Activated naive CD8-positive, alpha-beta T cell treated with anti-CD3 and anti-CD28 coated beads, Interleukin-2, amount 10 ng/mL, durations not matched to agents 7 days and 5 days (primary cell): ENCODE measurements around the gene SPATA45. TPM values are rescaled to one million over a fixed set of nuclear protein-coding genes. Genes with fewer than 3 reads are reported as not detected.

Experiments used
- ATAC-seq: fragments of 150-1000 bp; cut with Tn5 transposase; one replicate; pipeline ENCODE4 v1.10.0; 2021; ENCODE audit warnings: low read depth, moderate library complexity
- POLR2A ChIA-PET: fragments of 350-600 bp; sonication (Branson Sonifier 250); formaldehyde crosslinking; loops from one replicate; lab custom pipeline; 2021; ENCODE audit warnings: antibody characterized with exemption; lab: Charles Lee
- DNase-seq: peaks from one replicate; pipeline ENCODE4 v3.0.0; 2021
- H3K27ac Mint-ChIP-seq: one replicate; pipeline ENCODE4 v1.8.0; 2022; ENCODE audit warnings: mild to moderate bottlenecking, mixed read lengths
- H3K27me3 Mint-ChIP-seq: one replicate; pipeline ENCODE4 v1.8.0; 2022; ENCODE audit warnings: mild to moderate bottlenecking, moderate library complexity, mixed read lengths
- H3K36me3 Mint-ChIP-seq: one replicate; pipeline ENCODE4 v1.8.0; 2021; ENCODE audit warnings: mild to moderate bottlenecking, mixed read lengths
- H3K4me1 Mint-ChIP-seq: one replicate; pipeline ENCODE4 v1.8.0; 2021; ENCODE audit warnings: mixed read lengths
- H3K4me3 Mint-ChIP-seq: one replicate; pipeline ENCODE4 v1.8.0; 2022; ENCODE audit warnings: mild to moderate bottlenecking, moderate library complexity, mixed read lengths
- H3K9me3 Mint-ChIP-seq: one replicate; pipeline ENCODE4 v1.8.0; 2021; ENCODE audit warnings: mixed read lengths
- total RNA-seq, 2 experiments: library from RNA; stranded (reverse); gene quantifications; one replicate each; pipeline ENCODE4 v1.2.3, GENCODE V29; 2021

The SPATA45 gene
- total RNA-seq, 2 experiments from 2014 or later = not detected

DNA sequence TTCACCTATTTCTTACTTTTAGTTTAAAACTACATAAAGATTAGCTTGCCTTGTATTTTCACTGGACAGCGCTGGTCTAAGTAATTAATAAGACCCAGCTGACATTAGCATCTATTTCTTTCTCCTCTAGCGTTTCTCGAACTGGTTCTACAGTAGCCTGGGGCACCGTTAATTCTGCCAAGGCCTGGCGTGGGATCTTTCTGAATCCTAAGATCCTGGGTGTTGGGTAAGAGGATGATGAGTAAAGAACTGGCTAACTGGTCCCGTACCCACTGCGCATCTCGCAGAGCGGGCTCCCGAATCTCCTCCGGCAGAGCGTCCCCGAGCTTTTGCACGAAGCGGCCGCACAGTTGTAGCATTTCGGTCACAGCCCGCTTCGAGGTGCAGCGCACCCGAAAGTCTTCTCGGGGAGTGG is 56.2 kb downstream of the SPATA45 start:
- Mint-ChIP-seq H3K9me3 (no peaks in the 10 kb centered on the region), H3K36me3 (peaks cover 10% of the 10 kb centered on the region), H3K27ac (peak overlapping the region; percentile 97), H3K4me1 (peaks cover 27% of the 10 kb centered on the region), H3K4me3 (peak overlapping the region; percentile 99), H3K27me3 (no peaks in the 10 kb centered on the region)
- POLR2A ChIA-PET = interaction anchor here (0.6 to 2.6 kb wide), 10 partner anchors 15 to 729 kb away, joined by 3 to 22 read pairs (median 5); partner anchors contain the start of genes ATF3 and FLVCR1
- ATAC-seq (peak; percentile 70), DNase-seq (no peak)

DNA sequence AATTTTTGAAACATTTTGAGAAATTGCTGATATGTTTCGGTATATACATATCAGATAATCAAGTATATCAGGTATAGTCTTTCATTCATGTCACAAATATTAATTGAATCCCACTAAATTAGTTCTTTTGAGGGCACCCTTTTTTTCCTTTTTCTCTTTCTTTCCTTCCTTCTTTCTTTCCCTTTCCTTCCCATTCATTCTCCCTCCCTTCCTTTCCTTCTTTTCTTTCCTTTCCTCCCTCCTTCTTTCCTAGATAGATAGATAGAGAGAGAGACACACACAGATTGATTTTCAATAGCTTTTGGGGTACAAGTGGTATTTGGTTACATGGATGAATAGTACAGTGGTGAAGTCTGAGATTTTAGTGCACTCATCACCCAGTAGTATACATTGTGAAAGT is 61.6 kb downstream of the SPATA45 start:
- POLR2A ChIA-PET = interaction anchor here (1.2 kb wide), 1 partner anchor 177 kb away, joined by 4 read pairs; the partner anchor contains the start of gene ATF3
- peaks cover 19% of the 10 kb centered on the region for H3K4me1 Mint-ChIP-seq
- H3K36me3 Mint-ChIP-seq = peaks cover 14% of the 10 kb centered on the region

DNA sequence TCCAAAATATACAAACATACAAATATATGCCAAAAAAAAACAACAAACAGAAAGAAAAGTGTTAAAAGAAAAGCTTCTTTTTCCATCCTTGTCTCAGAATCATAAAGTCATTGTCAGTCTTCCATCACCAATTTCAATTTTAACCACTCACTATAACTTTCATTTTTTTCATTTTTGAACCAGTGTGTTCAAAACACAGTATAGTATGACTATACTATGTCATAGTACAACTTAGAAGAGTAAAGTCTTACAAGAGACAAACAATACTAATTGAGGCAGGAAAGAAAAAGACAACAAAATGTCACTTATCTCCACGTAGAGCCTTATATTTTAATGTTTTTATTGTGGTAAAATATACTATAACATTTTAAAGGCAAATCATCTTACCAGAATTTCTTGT is 63.5 kb downstream of the SPATA45 start:
- H3K9me3 Mint-ChIP-seq = no peaks in the 10 kb centered on the region
- H3K27me3 Mint-ChIP-seq = no peaks in the 10 kb centered on the region
- POLR2A ChIA-PET = no interaction called here
- H3K4me1 Mint-ChIP-seq = peaks cover 12% of the 10 kb centered on the region
- H3K36me3 Mint-ChIP-seq = peaks cover 14% of the 10 kb centered on the region
- no peak for ATAC-seq
- H3K27ac Mint-ChIP-seq = no peak overlapping the region
- no peak overlapping the region for H3K4me3 Mint-ChIP-seq
- no peak for DNase-seq

More for the DNA sequence above, 61.6 kb downstream of the SPATA45 start:
- Mint-ChIP-seq H3K4me3 (no peak overlapping the region), H3K27ac (no peak overlapping the region), H3K27me3 (no peaks in the 10 kb centered on the region), H3K9me3 (no peaks in the 10 kb centered on the region)
- no peak for DNase-seq
- ATAC-seq = no peak

DNA sequence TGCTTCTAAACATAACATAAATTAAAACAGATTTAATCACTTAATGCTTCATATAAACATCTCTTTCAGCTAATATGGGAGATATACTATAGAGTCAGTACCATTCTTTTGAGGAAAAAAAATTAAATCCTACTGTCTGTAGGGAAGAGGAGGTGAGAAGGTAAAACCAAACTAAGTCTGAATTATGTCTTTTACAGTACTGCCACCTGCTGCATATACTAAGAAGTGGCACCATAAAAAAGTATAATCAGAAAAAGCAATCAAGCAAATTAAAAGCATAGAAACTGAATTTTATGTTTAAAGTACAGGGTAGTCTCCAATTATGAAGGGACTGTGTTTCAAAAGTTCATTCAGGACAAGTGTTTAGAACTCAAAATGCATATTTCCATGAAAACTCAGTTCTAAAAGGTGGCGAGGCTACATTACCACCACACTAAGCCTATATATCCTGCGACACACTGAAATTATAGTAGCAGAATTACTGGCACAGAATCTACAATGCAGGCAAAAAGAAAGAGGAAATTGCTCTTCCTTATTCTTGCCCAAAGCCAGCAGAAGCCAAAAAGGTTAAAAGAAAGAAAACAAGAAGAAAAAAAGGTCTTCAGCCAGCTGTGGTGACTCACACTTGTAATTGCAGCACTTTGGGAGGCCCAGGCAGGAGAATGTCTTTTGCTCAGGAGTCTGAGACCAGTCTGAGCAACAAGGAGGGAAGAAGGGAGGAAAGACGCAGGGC is 64.9 kb downstream of the SPATA45 start:
- Mint-ChIP-seq H3K36me3 (peaks cover 19% of the 10 kb centered on the region), H3K27ac (peak overlapping the region; percentile 32)

GRCh38 chr1:212781225-212781624 is 66.2 kb downstream of the SPATA45 start:
- H3K27me3 Mint-ChIP-seq = no peaks in the 10 kb centered on the region
- peaks cover 9% of the 10 kb centered on the region for H3K4me1 Mint-ChIP-seq
- POLR2A ChIA-PET = no interaction called here
- peaks cover 19% of the 10 kb centered on the region for H3K36me3 Mint-ChIP-seq
- DNase-seq = no peak
- no peak overlapping the region for H3K4me3 Mint-ChIP-seq
- H3K9me3 Mint-ChIP-seq = no peaks in the 10 kb centered on the region
- ATAC-seq = no peak
- H3K27ac Mint-ChIP-seq = no peak overlapping the region

More for the DNA sequence above, 64.9 kb downstream of the SPATA45 start:
- DNase-seq (no peak), ATAC-seq (no peak)
- POLR2A ChIA-PET = interaction anchor here (0.5 kb wide), 1 partner anchor 11 kb away, joined by 3 read pairs; no protein-coding TSS in a partner anchor
- Mint-ChIP-seq H3K4me3 (no peak overlapping the region), H3K4me1 (peaks cover 9% of the 10 kb centered on the region), H3K9me3 (no peaks in the 10 kb centered on the region), H3K27me3 (no peaks in the 10 kb centered on the region)

DNA sequence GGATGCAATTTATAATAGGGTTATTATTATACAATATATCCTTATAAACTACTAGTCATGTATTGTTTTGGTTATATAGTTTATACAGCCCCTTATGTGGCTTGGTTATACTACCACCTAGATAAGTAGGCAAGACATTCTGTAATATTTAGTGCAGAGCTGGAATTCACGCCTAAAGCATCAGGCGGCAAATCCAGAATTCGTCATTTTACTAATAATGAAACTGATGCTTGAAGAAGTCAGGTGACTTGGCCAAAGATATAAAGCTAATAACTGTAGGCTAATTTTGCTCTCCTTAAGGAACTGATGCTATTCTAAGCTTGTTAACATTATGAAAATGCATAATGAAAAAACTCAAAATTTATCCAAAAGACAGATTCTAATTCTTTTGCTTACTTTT is 66.7 kb downstream of the SPATA45 start:
- POLR2A ChIA-PET = no interaction called here
- Mint-ChIP-seq H3K36me3 (peaks cover 17% of the 10 kb centered on the region), H3K9me3 (no peaks in the 10 kb centered on the region), H3K27me3 (no peaks in the 10 kb centered on the region), H3K4me1 (peaks cover 7% of the 10 kb centered on the region), H3K4me3 (no peak overlapping the region), H3K27ac (no peak overlapping the region)
- ATAC-seq = no peak
- DNase-seq = no peak

Other genes with a start within 250 kb of the SPATA45 start
- gene ATF3, start 238.9 kb downstream of the SPATA45 start, total RNA-seq = 10 to 100 TPM; 13.1 to 13.8 TPM
- 10 to 100 TPM in 1 of 2 experiments, 1 to 10 TPM in 1; 9.8 to 13.2 TPM for gene BATF3, start 147.8 kb downstream of the SPATA45 start, total RNA-seq
- gene NSL1, start 55.9 kb downstream of the SPATA45 start, total RNA-seq = 10 to 100 TPM; 38.1 to 38.2 TPM
- 10 to 100 TPM; 13.9 to 18.6 TPM for gene TATDN3, start 55.8 kb downstream of the SPATA45 start, total RNA-seq
- gene FLVCR1, start 10.6 kb upstream of the SPATA45 start, total RNA-seq = 10 to 100 TPM; 10.6 to 12.9 TPM
- under 1 TPM in 1 of 2 experiments, not detected in 1; 0.08 TPM for gene VASH2, start 102.9 kb upstream of the SPATA45 start, total RNA-seq
- gene ANGEL2, start 168.2 kb upstream of the SPATA45 start, total RNA-seq = 10 to 100 TPM; 59.9 to 63.8 TPM
- 10 to 100 TPM; 13.4 to 13.8 TPM for gene RPS6KC1, start 203.6 kb upstream of the SPATA45 start, total RNA-seq